Neural cell (in vitro differentiated cells): Measurements from ENCODE around the gene PRKCA. TPM values are rescaled to one million over a fixed set of nuclear protein-coding genes. Genes with fewer than 3 reads are reported as not detected.

Experiments used
- H2AFZ ChIP-seq: fragments of 200-600, 300-800 bp; sonication (generic), shearing (Covaris generic); 2 replicates; pipeline ENCODE4 v1.6.0; 2014; ENCODE audit warnings: low read depth, mild to moderate bottlenecking, antibody characterized with exemption, low read length, moderate library complexity
- H3F3A ChIP-seq: fragments of 200-600 bp; shearing (Covaris generic); 2 replicates; pipeline ENCODE4 v1.6.1; 2016; ENCODE audit warnings: mild to moderate bottlenecking, moderate library complexity, mixed read lengths, antibody characterized with exemption, low read length; ENCODE audit not compliant: insufficient read depth, poor library complexity, severe bottlenecking
- H3K27ac ChIP-seq: fragments of 200-600, 300-800 bp; sonication (generic), shearing (Covaris generic); 2 replicates; pipeline ENCODE4 v1.5.1; 2014; ENCODE audit warnings: mild to moderate bottlenecking, low read length, moderate library complexity
- H3K27me3 ChIP-seq: fragments of 300-800, 200-600 bp; sonication (generic), shearing (Covaris generic); 2 replicates; pipeline ENCODE4 v1.6.0; 2014; ENCODE audit warnings: mild to moderate bottlenecking, low read depth, low read length, moderate library complexity; ENCODE audit not compliant: insufficient read depth
- H3K36me3 ChIP-seq: fragments of 300-800, 200-600 bp; sonication (generic), shearing (Covaris generic); 2 replicates; pipeline ENCODE4 v1.5.1; 2014; ENCODE audit warnings: mild to moderate bottlenecking, antibody characterized with exemption, low read length, moderate library complexity; ENCODE audit not compliant: insufficient read depth
- H3K4me2 ChIP-seq: fragments of 300-800, 200-600 bp; sonication (generic), shearing (Covaris generic); 2 replicates; pipeline ENCODE4 v1.6.0; 2014; ENCODE audit warnings: mild to moderate bottlenecking, low read length
- H3K4me3 ChIP-seq: fragments of 300-800, 200-600 bp; sonication (generic), shearing (Covaris generic); 2 replicates; pipeline ENCODE4 v1.5.1; 2014; ENCODE audit warnings: mild to moderate bottlenecking, low read length, moderate library complexity
- H3K79me2 ChIP-seq: fragments of 200-600 bp; shearing (Covaris generic); replicated peaks from 2 replicates; pipeline ENCODE4 v1.6.0; 2014; ENCODE audit warnings: mild to moderate bottlenecking, low read length, moderate library complexity; ENCODE audit not compliant: insufficient read depth
- H3K9ac ChIP-seq: fragments of 300-800, 200-600 bp; sonication (generic), shearing (Covaris generic); 2 replicates; pipeline ENCODE4 v1.6.1; 2016; ENCODE audit warnings: mild to moderate bottlenecking, low read length, mixed read lengths
- H3K9me2 ChIP-seq: fragments of 200-600 bp; shearing (Covaris generic); 2 replicates; pipeline ENCODE4 v1.6.1; 2016; ENCODE audit warnings: mild to moderate bottlenecking, low read length, mixed read lengths; ENCODE audit not compliant: insufficient read depth
- H3K9me3 ChIP-seq: fragments of 200-600, 300-800 bp; sonication (generic), shearing (Covaris generic); 2 replicates; pipeline ENCODE4 v1.6.1; 2016; ENCODE audit warnings: mild to moderate bottlenecking, mixed run types, low read length, moderate library complexity, mixed read lengths
- H4K20me1 ChIP-seq: fragments of 200-600 bp; shearing (Covaris generic); 2 replicates; pipeline ENCODE4 v1.6.1; 2016; ENCODE audit warnings: mild to moderate bottlenecking, mixed run types; ENCODE audit not compliant: insufficient read depth
- EP300 ChIP-seq: fragments of 450-650 bp; conservative IDR thresholded peaks from 2 replicates; pipeline ENCODE4 v1.6.1; 2014; ENCODE audit warnings: antibody characterized with exemption, mild to moderate bottlenecking, moderate library complexity; ENCODE audit not compliant: poor library complexity, severe bottlenecking
- EZH2 ChIP-seq: fragments of 200-600, 300-800 bp; shearing (Covaris generic), sonication (generic); IDR thresholded peaks from 2 replicates; pipeline ENCODE4 v1.6.1; 2014; ENCODE audit warnings: antibody characterized with exemption, low read length, borderline replicate concordance, mild to moderate bottlenecking; ENCODE audit not compliant: insufficient read depth, poor library complexity, severe bottlenecking
- MXI1 ChIP-seq: fragments of 450-650 bp; conservative IDR thresholded peaks from 2 replicates; pipeline ENCODE4 v1.6.1; 2014; ENCODE audit warnings: antibody characterized with exemption, mild to moderate bottlenecking; ENCODE audit not compliant: poor library complexity, severe bottlenecking
- POLR2AphosphoS5 ChIP-seq: IDR thresholded peaks from 2 replicates; pipeline ENCODE4 v1.6.1; 2012
- RAD21 ChIP-seq: fragments of 450-650 bp; conservative IDR thresholded peaks from 2 replicates; pipeline ENCODE4 v1.6.1; 2014; ENCODE audit warnings: antibody characterized with exemption, mild to moderate bottlenecking, moderate library complexity
- SMC3 ChIP-seq: fragments of 450-650 bp; conservative IDR thresholded peaks from 2 replicates; pipeline ENCODE4 v1.6.1; 2014; ENCODE audit warnings: antibody characterized with exemption, mild to moderate bottlenecking, moderate library complexity; ENCODE audit not compliant: poor library complexity
- TAF1 ChIP-seq: IDR thresholded peaks from 2 replicates; pipeline ENCODE4 v1.6.1; 2012; ENCODE audit warnings: low read depth
- polyA plus RNA-seq: library from polyadenylated mRNA; depleted of rRNA; stranded (reverse); fragments of >200 nt; gene quantifications from 2 replicates; pipeline ENCODE4 v1.2.3, GENCODE V29; 2014
- TF ChIP-seq, protein P1 (sequence below): IDR thresholded peaks from 2 replicates; pipeline ENCODE4 v1.6.1; 2012; ENCODE audit warnings: borderline replicate concordance
- TF ChIP-seq, protein P2 (sequence below): fragments of 450-650 bp; IDR thresholded peaks from 2 replicates; pipeline ENCODE4 v1.5.1; 2014; ENCODE audit warnings: antibody characterized with exemption, mild to moderate bottlenecking, moderate library complexity; ENCODE audit not compliant: poor library complexity, severe bottlenecking

PRKCA gene
- polyA plus RNA-seq, 1 donor from 2014 or later, result 5.9 TPM

DNA sequence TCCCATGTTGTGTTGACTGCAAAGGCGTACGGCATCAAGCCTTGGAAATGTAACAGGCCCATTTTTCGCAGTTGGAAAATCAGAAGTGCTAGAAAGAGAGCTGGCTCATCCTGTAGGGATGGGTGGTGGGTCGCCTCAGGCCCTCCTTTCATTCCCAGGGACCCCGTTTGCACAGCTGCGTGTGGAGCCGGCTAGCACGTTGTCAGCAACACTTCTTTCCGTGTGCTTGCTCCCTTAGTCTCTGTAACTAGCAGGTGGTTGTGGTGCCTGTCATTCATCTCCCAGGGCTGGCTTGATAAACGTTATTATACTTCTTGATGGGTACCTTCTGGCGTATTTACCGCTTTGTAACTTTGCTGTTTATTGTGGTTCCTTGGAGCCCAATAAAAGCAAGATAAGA, 293.5 kb downstream of the PRKCA start:
- no peak for TF ChIP-seq SMC3
- no peak for TF ChIP-seq RAD21
- TF ChIP-seq, protein P1, sequence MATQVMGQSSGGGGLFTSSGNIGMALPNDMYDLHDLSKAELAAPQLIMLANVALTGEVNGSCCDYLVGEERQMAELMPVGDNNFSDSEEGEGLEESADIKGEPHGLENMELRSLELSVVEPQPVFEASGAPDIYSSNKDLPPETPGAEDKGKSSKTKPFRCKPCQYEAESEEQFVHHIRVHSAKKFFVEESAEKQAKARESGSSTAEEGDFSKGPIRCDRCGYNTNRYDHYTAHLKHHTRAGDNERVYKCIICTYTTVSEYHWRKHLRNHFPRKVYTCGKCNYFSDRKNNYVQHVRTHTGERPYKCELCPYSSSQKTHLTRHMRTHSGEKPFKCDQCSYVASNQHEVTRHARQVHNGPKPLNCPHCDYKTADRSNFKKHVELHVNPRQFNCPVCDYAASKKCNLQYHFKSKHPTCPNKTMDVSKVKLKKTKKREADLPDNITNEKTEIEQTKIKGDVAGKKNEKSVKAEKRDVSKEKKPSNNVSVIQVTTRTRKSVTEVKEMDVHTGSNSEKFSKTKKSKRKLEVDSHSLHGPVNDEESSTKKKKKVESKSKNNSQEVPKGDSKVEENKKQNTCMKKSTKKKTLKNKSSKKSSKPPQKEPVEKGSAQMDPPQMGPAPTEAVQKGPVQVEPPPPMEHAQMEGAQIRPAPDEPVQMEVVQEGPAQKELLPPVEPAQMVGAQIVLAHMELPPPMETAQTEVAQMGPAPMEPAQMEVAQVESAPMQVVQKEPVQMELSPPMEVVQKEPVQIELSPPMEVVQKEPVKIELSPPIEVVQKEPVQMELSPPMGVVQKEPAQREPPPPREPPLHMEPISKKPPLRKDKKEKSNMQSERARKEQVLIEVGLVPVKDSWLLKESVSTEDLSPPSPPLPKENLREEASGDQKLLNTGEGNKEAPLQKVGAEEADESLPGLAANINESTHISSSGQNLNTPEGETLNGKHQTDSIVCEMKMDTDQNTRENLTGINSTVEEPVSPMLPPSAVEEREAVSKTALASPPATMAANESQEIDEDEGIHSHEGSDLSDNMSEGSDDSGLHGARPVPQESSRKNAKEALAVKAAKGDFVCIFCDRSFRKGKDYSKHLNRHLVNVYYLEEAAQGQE, result no peak
- no peak for TF ChIP-seq EZH2
- no peak for TF ChIP-seq POLR2AphosphoS5
- TF ChIP-seq MXI1, result no peak
- TF ChIP-seq, protein P2, sequence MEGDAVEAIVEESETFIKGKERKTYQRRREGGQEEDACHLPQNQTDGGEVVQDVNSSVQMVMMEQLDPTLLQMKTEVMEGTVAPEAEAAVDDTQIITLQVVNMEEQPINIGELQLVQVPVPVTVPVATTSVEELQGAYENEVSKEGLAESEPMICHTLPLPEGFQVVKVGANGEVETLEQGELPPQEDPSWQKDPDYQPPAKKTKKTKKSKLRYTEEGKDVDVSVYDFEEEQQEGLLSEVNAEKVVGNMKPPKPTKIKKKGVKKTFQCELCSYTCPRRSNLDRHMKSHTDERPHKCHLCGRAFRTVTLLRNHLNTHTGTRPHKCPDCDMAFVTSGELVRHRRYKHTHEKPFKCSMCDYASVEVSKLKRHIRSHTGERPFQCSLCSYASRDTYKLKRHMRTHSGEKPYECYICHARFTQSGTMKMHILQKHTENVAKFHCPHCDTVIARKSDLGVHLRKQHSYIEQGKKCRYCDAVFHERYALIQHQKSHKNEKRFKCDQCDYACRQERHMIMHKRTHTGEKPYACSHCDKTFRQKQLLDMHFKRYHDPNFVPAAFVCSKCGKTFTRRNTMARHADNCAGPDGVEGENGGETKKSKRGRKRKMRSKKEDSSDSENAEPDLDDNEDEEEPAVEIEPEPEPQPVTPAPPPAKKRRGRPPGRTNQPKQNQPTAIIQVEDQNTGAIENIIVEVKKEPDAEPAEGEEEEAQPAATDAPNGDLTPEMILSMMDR, result no peak
- no peak for TF ChIP-seq TAF1
- TF ChIP-seq EP300, result no peak
- no peaks in the 10 kb centered on the region for H3K9me2 ChIP-seq

GRCh38 chr17:66602659-66603384, 300.4 kb downstream of the PRKCA start:
- Histone ChIP-seq H3K4me2 (no peak overlapping the region), H3K27ac (no peak overlapping the region), H3K9ac (no peak overlapping the region), H3K36me3 (no peaks in the 10 kb centered on the region), H4K20me1 (no peaks in the 10 kb centered on the region), H3K79me2 (no peaks in the 10 kb centered on the region), H3K27me3 (no peaks in the 10 kb centered on the region), H3K9me2 (no peaks in the 10 kb centered on the region), H3F3A (no peaks in the 10 kb centered on the region), H3K4me3 (no peak overlapping the region), H2AFZ (no peak overlapping the region), H3K9me3 (no peaks in the 10 kb centered on the region)
- TF ChIP-seq EP300, result no peak
- TF ChIP-seq, protein P1, result no peak
- TF ChIP-seq POLR2AphosphoS5, result no peak
- no peak for TF ChIP-seq TAF1
- no peak for TF ChIP-seq SMC3
- TF ChIP-seq MXI1, result no peak
- no peak for TF ChIP-seq EZH2
- TF ChIP-seq RAD21, result no peak
- TF ChIP-seq, protein P2, result no peak

More for the DNA sequence above, 293.5 kb downstream of the PRKCA start:
- H3K36me3 ChIP-seq, result no peaks in the 10 kb centered on the region
- no peaks in the 10 kb centered on the region for H3K79me2 ChIP-seq
- no peaks in the 10 kb centered on the region for H3K9me3 ChIP-seq
- H3K27me3 ChIP-seq, result no peaks in the 10 kb centered on the region
- H3F3A ChIP-seq, result no peaks in the 10 kb centered on the region
- no peak overlapping the region for H3K9ac ChIP-seq
- no peak overlapping the region for H3K4me3 ChIP-seq
- no peaks in the 10 kb centered on the region for H4K20me1 ChIP-seq
- no peak overlapping the region for H3K27ac ChIP-seq
- H3K4me2 ChIP-seq, result no peak overlapping the region
- no peak overlapping the region for H2AFZ ChIP-seq
